ENCODE results near the gene RFTN1.

DNA sequence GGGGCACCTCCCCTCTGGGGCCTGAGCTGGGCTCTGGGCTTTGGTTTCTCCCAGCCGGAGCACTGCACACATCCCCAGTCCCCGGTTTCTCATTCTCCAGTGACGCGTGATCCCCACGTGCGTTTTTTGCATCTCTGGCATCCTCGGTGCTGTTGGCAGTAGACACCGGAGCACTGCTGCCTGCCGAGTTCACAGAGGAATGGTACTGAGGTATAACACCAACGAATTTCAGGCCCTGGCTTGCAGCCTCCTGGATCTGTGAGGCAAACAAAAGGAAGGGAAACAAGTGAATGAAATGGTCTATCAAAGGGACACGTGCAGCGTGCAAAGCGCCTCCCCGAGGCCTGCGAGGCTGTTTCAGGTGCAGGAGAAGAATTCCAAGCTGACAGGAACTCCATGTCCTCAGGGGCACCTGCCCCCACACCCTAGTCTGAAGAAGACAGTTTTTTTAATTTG is 135.6 kb downstream of the RFTN1 start:
- TF ChIP-seq, protein P1, sequence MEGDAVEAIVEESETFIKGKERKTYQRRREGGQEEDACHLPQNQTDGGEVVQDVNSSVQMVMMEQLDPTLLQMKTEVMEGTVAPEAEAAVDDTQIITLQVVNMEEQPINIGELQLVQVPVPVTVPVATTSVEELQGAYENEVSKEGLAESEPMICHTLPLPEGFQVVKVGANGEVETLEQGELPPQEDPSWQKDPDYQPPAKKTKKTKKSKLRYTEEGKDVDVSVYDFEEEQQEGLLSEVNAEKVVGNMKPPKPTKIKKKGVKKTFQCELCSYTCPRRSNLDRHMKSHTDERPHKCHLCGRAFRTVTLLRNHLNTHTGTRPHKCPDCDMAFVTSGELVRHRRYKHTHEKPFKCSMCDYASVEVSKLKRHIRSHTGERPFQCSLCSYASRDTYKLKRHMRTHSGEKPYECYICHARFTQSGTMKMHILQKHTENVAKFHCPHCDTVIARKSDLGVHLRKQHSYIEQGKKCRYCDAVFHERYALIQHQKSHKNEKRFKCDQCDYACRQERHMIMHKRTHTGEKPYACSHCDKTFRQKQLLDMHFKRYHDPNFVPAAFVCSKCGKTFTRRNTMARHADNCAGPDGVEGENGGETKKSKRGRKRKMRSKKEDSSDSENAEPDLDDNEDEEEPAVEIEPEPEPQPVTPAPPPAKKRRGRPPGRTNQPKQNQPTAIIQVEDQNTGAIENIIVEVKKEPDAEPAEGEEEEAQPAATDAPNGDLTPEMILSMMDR (conservative IDR thresholded peaks at IDR 0.05 in 1 of 2, IDR thresholded peaks at IDR 0.05 in 1 of 2; ENCODE audit: low read depth in 1 of 2, low read length in 2 of 2), result no peak
- TF ChIP-seq EZH2 (IDR thresholded peaks at IDR 0.05; ENCODE audit: low read length, missing control alignments), result no peak
